HL-60/S4 treated with retinoic acid at 250 ng/mL for 4 days and 3 days (cell line): Measurements from ENCODE around the gene STXBP1.

Source experiments
- in situ Hi-C: fragments of 300-500 bp; cut with MboI; formaldehyde crosslinking; loops from 2 replicates; pipeline ENCODE4 v1.7.0; 2022; ENCODE audit warnings: low sequenced_read_pairs

STXBP1 gene

GRCh38 chr9:127611899-127612790 lies at the start of gene STXBP1:
Gene STXBP1 (plus strand): TSS chr9:127612277. CDS start chr9:127612404, 127 bp downstream.
- in situ Hi-C loops = no loop called here

- in situ Hi-C loops = no loop called here
These were observed 49.7 kb upstream of the STXBP1 start for GRCh38 chr9:127562279-127562796.

- in situ Hi-C loops = no loop called here
These were observed 49.2 kb upstream of the STXBP1 start for GRCh38 chr9:127562841-127563401.

- in situ Hi-C loops = no loop called here
These were observed 48.5 kb upstream of the STXBP1 start for GRCh38 chr9:127563579-127563978.

DNA sequence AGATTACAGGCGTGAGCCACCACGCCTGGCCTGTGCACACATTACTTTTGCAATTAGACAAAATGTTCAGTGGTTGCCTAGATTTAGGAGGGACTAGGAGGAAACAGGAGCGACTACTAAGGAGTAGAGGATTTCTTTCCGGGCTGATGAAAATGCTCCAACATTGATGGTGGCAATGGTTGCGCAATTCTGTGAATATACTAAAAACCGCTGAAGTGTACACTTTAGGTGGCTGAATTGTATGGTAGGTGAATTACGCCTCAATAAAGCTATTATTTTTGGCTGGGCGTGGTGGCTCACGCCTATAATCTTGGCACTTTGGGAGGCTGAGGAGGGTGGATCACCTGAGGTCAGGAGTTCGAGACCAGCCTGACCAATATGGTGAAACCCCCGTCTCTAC lies 46.8 kb upstream of the STXBP1 start:
- in situ Hi-C loops = no loop called here

- in situ Hi-C loops = no loop called here
These were observed 45.6 kb upstream of the STXBP1 start for GRCh38 chr9:127566351-127567001.

- in situ Hi-C loops = no loop called here
These were observed 44.9 kb upstream of the STXBP1 start for GRCh38 chr9:127567035-127567729.

- in situ Hi-C loops = no loop called here
These were observed 44.1 kb upstream of the STXBP1 start for GRCh38 chr9:127567730-127568617.

- in situ Hi-C loops = no loop called here
These were observed 43.5 kb upstream of the STXBP1 start for GRCh38 chr9:127568618-127568970.

GRCh38 chr9:127568971-127569885 lies 42.8 kb upstream of the STXBP1 start:
- in situ Hi-C loops = no loop called here

DNA sequence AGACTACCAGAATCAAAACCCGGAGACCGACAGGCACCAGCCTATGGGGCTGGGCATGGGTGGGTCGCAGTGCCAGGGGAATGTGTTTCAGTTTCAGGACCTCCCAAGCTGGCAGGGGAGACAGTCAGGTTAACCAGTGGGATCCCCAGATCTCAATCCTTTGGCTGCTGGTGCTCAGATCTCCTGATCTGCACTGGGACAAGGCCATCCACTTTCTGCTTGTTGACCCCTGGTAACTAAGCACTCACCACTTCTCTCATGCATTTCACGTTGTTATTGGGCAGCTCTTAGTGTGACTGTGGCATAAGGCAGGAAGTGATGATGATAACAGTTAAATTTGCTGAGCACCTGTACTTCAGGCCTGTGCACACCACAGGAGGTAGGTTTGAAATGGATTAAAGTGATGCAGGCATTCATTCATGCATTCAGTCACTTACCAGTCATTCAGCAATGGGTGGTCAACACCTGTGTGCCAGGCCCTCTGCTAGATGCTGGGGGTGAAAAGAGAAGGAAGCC lies 42.1 kb upstream of the STXBP1 start:
- in situ Hi-C loops = no loop called here

- in situ Hi-C loops = no loop called here
These were observed 41.5 kb upstream of the STXBP1 start for GRCh38 chr9:127570533-127571111.

DNA sequence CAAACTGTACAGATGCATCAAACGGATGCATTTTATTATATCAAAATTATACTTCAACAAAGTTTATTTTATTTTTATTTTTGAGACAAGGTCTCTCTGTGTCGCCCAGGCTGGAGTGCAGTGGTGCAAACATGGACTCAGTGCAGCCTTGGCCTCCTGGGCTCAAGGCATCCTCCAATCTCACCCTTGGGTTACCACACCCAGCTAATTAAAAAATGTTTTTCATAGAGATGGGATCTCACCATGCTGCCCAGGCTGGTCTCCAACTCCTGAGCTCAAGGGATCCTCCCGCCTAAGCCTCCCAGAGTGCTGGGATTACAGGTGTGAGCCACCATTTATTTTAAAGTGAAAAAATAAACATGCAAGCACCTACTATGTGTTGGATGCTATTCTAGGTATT lies 40.1 kb upstream of the STXBP1 start:
- in situ Hi-C loops = no loop called here

DNA sequence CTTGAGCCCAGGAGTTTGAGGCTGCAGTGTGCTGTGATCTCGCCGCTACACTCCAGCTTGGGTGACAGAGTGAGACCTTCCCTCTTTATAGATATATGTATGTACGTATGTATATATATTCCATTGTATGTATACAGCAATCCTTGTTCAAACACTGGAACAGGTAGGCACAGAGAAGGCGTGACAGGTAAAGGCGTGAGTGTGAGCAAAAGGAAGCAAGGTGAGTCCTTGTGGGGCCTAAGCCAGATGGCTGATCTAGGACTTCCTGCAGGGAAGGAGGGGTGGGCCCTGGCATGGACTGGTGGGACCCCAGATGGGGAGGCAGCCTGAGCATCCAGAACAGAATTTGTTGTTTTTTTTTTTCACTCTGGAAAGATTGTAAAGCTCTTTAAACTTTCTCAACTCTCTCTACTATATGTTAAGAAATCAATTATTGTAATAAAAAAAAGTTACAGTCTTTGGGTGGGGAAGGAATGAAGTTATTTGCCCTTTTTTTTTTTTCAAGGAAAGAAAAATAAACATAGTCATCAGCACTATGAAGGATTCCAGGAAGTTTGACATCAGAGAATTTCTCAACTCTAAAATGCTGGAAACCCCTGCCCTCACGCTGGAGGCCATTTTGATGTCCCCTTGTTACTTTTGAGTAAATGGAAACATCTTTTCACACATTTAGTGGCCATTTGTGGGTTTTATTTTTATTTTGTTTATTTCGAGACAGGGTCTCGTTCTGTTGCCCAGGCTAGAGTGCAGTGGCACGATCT lies 38.9 kb upstream of the STXBP1 start:
- in situ Hi-C loops = no loop called here

- in situ Hi-C loops = no loop called here
These were observed 37.7 kb upstream of the STXBP1 start for GRCh38 chr9:127574072-127574993.

- in situ Hi-C loops = no loop called here
These were observed 36.0 kb upstream of the STXBP1 start for GRCh38 chr9:127575875-127576778.
